H1 (cell line): Measurements from ENCODE around the gene RAD51B.

ENCODE experiments used
- CTCF ChIP-seq, 3 experiments: IDR thresholded peaks; 1 replicate in 2 of 3; 2 replicates in 1 of 3; pipeline versions ENCODE4 v1.5.1 to v1.6.1; 2011; ENCODE audit warnings: low read length in 3 of 3, mild to moderate bottlenecking in 3 of 3, inconsistent platforms in 2 of 3, low read depth in 1 of 3, moderate library complexity in 1 of 3; ENCODE audit not compliant: insufficient read depth in 1 of 3; ENCODE audit errors: control extremely low read depth in 1 of 3
- GABPA ChIP-seq: IDR thresholded peaks from 2 replicates; pipeline ENCODE4 v1.6.1; 2011; ENCODE audit warnings: mild to moderate bottlenecking, low read length, moderate library complexity, borderline replicate concordance; ENCODE audit not compliant: insufficient read depth
- POLR2A ChIP-seq, 2 experiments: IDR thresholded peaks; 1 replicate in 1 of 2; 2 replicates in 1 of 2; pipeline ENCODE4 v1.6.1; 2011; ENCODE audit warnings: low read depth in 2 of 2, low read length in 2 of 2, mild to moderate bottlenecking in 2 of 2; ENCODE audit errors: control extremely low read depth in 1 of 2
- YY1 ChIP-seq: IDR thresholded peaks from 2 replicates; pipeline ENCODE4 v1.6.1; 2011; ENCODE audit warnings: low read depth, mild to moderate bottlenecking, low read length

GRCh38 chr14:68753690-68754089 is 934.1 kb downstream of the RAD51B start:
- no peak for TF ChIP-seq GABPA
- no peak for TF ChIP-seq YY1
- TF ChIP-seq POLR2A (IDR thresholded peaks at IDR 0.05; ENCODE audit: control extremely low read depth in 1 of 2, low read depth in 2 of 2, low read length in 2 of 2), result no peak
- TF ChIP-seq CTCF (IDR thresholded peaks at IDR 0.05; ENCODE audit: control extremely low read depth in 1 of 3, insufficient read depth in 1 of 3, low read depth in 1 of 3, low read length in 3 of 3), result no peak
